ENCODE data around the gene ATP11A. TPM values are rescaled to one million over a fixed set of nuclear protein-coding genes. Genes with fewer than 3 reads are reported as not detected.

ATP11A gene
- total RNA-seq, 1 experiment from 2014 or later: 80.4 TPM

DNA sequence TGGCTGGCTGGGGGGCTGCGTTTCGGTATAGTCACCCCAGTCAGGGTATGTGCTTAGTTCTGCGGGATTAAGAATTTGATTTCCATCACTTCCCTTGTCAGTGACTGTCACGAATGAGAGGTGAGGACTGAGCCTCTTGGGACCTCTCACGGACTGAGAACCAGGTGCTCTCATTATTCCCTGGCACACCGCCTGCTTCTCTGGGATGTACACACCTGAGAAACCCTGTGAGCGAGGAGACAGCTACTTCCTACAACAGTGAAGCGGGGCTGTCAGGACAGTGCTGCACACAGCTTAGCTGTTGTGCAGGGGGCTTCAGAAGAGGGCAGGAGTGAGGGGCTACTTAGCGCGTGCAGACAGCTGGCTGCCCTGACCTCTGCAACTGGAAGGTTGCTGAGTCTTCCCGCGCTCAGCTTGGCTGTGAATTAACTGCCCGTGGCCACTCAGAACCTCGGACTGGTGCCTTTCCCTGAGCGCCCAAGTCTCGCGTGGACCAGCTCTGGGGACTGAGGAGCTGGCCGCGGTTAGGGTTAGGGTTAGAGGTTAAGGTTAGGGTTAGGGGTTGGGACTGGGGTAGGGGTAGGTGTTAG lies 213.9 kb downstream of the ATP11A start:
- Histone ChIP-seq H3K27me3 (ENCODE audit: insufficient read depth, low read length) (no peaks in the 10 kb centered on the region), H3K9ac (ENCODE audit: low read length) (no peak overlapping the region), H3K9me3 (ENCODE audit: control insufficient read depth in 1 of 2, insufficient read depth in 1 of 2, low read depth in 1 of 2, low read length in 2 of 2) (no peaks in the 10 kb centered on the region), H3K4me2 (ENCODE audit: low read length) (no peak overlapping the region), H4K20me1 (ENCODE audit: insufficient read depth) (no peaks in the 10 kb centered on the region), H3K36me3 (ENCODE audit: control insufficient read depth in 1 of 2, insufficient read depth in 2 of 2, low read length in 2 of 2) (no peaks in the 10 kb centered on the region), H3K4me3 (replicated peaks in 1 of 2; ENCODE audit: low read depth in 1 of 2, low read length in 2 of 2) (no peak overlapping the region), H3K27ac (ENCODE audit: low read depth, low read length) (no peak overlapping the region), H3K9me2 (ENCODE audit: insufficient read depth) (no peaks in the 10 kb centered on the region), H2AFZ (ENCODE audit: low read depth, low read length, poor library complexity, severe bottlenecking) (no peak overlapping the region), H3K79me2 (ENCODE audit: insufficient read depth, low read length) (no peaks in the 10 kb centered on the region), H3K4me1 (ENCODE audit: control insufficient read depth in 1 of 2, insufficient read depth in 2 of 2, low read length in 2 of 2) (peaks cover 5 to 13% of the 10 kb centered on the region in 2 experiments)
- intact Hi-C loops (cut with micrococcal nuclease): no loop called here
- RAD21 ChIA-PET (ENCODE audit: low non-redundant PET in 1 of 2, low total read pairs in 2 of 2, uncharacterized antibody in 2 of 2, unreplicated experiment in 2 of 2): no interaction called here
- POLR2A ChIA-PET: no interaction called here
- no peak for DNase-seq (ENCODE audit: low read depth, low spot score)
- CTCF ChIA-PET: no interaction called here
- no TSS peak for BruUV-seq (replicated peaks)
- TF ChIP-seq, protein P1, sequence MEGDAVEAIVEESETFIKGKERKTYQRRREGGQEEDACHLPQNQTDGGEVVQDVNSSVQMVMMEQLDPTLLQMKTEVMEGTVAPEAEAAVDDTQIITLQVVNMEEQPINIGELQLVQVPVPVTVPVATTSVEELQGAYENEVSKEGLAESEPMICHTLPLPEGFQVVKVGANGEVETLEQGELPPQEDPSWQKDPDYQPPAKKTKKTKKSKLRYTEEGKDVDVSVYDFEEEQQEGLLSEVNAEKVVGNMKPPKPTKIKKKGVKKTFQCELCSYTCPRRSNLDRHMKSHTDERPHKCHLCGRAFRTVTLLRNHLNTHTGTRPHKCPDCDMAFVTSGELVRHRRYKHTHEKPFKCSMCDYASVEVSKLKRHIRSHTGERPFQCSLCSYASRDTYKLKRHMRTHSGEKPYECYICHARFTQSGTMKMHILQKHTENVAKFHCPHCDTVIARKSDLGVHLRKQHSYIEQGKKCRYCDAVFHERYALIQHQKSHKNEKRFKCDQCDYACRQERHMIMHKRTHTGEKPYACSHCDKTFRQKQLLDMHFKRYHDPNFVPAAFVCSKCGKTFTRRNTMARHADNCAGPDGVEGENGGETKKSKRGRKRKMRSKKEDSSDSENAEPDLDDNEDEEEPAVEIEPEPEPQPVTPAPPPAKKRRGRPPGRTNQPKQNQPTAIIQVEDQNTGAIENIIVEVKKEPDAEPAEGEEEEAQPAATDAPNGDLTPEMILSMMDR (IDR thresholded peaks at IDR 0.05 in 2 of 3, conservative IDR thresholded peaks at IDR 0.05 in 1 of 3; ENCODE audit: borderline replicate concordance in 1 of 3, insufficient read depth in 1 of 3, low read depth in 2 of 3, low read length in 2 of 3): no peak
- no peak for TF ChIP-seq POLR2AphosphoS5 (IDR thresholded peaks at IDR 0.05; ENCODE audit: low read depth, low read length)
- no peak for TF ChIP-seq EZH2 (IDR thresholded peaks at IDR 0.05)
- TF ChIP-seq, protein P2, sequence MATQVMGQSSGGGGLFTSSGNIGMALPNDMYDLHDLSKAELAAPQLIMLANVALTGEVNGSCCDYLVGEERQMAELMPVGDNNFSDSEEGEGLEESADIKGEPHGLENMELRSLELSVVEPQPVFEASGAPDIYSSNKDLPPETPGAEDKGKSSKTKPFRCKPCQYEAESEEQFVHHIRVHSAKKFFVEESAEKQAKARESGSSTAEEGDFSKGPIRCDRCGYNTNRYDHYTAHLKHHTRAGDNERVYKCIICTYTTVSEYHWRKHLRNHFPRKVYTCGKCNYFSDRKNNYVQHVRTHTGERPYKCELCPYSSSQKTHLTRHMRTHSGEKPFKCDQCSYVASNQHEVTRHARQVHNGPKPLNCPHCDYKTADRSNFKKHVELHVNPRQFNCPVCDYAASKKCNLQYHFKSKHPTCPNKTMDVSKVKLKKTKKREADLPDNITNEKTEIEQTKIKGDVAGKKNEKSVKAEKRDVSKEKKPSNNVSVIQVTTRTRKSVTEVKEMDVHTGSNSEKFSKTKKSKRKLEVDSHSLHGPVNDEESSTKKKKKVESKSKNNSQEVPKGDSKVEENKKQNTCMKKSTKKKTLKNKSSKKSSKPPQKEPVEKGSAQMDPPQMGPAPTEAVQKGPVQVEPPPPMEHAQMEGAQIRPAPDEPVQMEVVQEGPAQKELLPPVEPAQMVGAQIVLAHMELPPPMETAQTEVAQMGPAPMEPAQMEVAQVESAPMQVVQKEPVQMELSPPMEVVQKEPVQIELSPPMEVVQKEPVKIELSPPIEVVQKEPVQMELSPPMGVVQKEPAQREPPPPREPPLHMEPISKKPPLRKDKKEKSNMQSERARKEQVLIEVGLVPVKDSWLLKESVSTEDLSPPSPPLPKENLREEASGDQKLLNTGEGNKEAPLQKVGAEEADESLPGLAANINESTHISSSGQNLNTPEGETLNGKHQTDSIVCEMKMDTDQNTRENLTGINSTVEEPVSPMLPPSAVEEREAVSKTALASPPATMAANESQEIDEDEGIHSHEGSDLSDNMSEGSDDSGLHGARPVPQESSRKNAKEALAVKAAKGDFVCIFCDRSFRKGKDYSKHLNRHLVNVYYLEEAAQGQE (IDR thresholded peaks at IDR 0.05; ENCODE audit: low read depth): no peak
- no peak for TF ChIP-seq ZNF274 (IDR thresholded peaks at IDR 0.05; ENCODE audit: low read depth, low read length)
- TF ChIP-seq SIN3A (IDR thresholded peaks at IDR 0.05; ENCODE audit: low read depth): no peak
- TF ChIP-seq TCF7L2 (IDR thresholded peaks at IDR 0.05; ENCODE audit: borderline replicate concordance, extremely low read depth, insufficient read depth, insufficient read length): no peak
- TF ChIP-seq EZH2phosphoT487 (IDR thresholded peaks at IDR 0.05; ENCODE audit: borderline replicate concordance): no peak
- no peak for ATAC-seq

Measured in HCT116 (cell line).